BE2C (cell line): ENCODE data around the gene GATA6.

Experiments
- DNase-seq: peaks from one replicate; pipeline ENCODE4 v3.0.0-alpha.2; 2020
- H3K27me3 ChIP-seq: fragments of 250-450 bp; sonication (Bioruptor Pico); 2 replicates; pipeline ENCODE4 v1.5.1; 2020; ENCODE audit warnings: mild to moderate bottlenecking
- H3K36me3 ChIP-seq: fragments of 250-450 bp; sonication (Bioruptor Pico); 2 replicates; pipeline ENCODE4 v1.5.1; 2020; ENCODE audit warnings: mild to moderate bottlenecking
- H3K4me1 ChIP-seq: fragments of 250-450 bp; sonication (Bioruptor Pico); 2 replicates; pipeline ENCODE4 v1.5.1; 2020
- H3K4me3 ChIP-seq: 2 replicates; pipeline ENCODE4 v1.5.1; 2011; ENCODE audit warnings: low read depth, low read length
- H3K9me3 ChIP-seq: fragments of 250-450 bp; sonication (Bioruptor Pico); 2 replicates; pipeline ENCODE4 v1.5.1; 2020
- TF ChIP-seq, protein P1 (sequence below): IDR thresholded peaks from 2 replicates; pipeline ENCODE4 v1.5.1; 2012; ENCODE audit warnings: mild to moderate bottlenecking, low read depth, low read length

The GATA6 gene

DNA sequence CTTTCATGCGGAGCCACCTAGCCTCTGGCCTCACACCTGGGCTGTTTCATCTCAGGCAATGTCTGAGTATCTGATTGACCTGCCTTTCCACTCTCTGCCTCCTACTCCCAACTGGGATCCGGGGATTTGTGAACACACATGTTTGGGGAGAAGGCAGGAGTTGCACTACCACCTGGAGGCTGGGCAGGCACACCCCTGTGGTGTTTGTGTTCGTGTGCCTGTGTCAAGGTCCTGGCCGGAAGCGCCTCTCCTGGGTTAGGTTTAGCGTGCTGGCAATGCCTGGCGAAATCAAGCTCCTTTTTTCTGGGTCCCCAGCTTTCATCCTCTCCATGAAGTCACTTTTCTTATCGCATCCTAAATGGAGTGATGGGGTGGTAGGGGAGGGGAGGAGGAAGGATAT is 63.9 kb downstream of the GATA6 start:
- H3K9me3 ChIP-seq: no peaks in the 10 kb centered on the region
- DNase-seq: no peak
- TF ChIP-seq, protein P1, sequence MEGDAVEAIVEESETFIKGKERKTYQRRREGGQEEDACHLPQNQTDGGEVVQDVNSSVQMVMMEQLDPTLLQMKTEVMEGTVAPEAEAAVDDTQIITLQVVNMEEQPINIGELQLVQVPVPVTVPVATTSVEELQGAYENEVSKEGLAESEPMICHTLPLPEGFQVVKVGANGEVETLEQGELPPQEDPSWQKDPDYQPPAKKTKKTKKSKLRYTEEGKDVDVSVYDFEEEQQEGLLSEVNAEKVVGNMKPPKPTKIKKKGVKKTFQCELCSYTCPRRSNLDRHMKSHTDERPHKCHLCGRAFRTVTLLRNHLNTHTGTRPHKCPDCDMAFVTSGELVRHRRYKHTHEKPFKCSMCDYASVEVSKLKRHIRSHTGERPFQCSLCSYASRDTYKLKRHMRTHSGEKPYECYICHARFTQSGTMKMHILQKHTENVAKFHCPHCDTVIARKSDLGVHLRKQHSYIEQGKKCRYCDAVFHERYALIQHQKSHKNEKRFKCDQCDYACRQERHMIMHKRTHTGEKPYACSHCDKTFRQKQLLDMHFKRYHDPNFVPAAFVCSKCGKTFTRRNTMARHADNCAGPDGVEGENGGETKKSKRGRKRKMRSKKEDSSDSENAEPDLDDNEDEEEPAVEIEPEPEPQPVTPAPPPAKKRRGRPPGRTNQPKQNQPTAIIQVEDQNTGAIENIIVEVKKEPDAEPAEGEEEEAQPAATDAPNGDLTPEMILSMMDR: no peak

DNA sequence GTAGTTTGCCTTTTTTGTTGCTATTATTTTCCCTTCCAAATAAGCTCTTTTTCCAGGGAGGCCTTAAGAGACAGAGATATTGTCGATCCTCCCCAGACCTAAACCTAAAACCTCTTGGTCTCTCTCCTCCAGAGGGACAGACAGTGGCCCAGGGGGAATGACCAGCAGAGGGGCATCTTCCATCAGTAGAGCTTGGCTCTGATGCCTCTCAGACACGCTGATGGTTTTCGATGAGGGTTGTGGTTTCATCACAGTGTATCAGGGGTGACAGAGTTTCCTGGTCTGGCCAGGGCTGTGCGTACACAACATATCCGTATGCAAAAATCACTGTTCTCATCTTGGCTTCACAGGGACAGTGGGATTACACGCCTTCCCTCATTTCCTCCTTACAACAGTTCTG is 68.6 kb downstream of the GATA6 start:
- Histone ChIP-seq H3K4me3 (no peak overlapping the region), H3K4me1 (no peaks in the 10 kb centered on the region), H3K9me3 (no peaks in the 10 kb centered on the region), H3K36me3 (no peaks in the 10 kb centered on the region), H3K27me3 (no peaks in the 10 kb centered on the region)
- TF ChIP-seq, protein P1: no peak
- no peak for DNase-seq

More for the DNA sequence above, 63.9 kb downstream of the GATA6 start:
- Histone ChIP-seq H3K4me1 (no peaks in the 10 kb centered on the region), H3K27me3 (no peaks in the 10 kb centered on the region), H3K4me3 (no peak overlapping the region), H3K36me3 (no peaks in the 10 kb centered on the region)

DNA sequence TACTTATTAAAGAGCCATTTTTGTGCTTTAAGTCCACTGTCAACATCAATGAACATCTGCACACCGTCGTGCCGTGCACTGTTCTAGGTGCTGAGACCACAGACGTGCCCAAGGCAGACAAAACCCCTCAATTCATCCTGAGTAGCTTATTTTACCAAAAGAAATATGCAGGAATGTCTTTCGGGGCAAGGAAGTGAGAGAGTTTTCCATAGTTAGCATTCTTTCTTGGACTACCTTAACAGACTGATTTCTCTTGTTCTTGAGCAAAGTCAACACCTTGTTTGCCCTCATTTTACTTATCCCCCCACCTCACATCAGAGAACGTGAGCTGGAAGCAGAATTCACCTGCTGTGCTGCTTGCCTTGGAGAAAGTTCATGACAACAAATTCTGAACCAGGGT is 69.3 kb downstream of the GATA6 start:
- no peak for DNase-seq
- Histone ChIP-seq H3K27me3 (no peaks in the 10 kb centered on the region), H3K9me3 (no peaks in the 10 kb centered on the region), H3K4me1 (no peaks in the 10 kb centered on the region), H3K4me3 (no peak overlapping the region), H3K36me3 (no peaks in the 10 kb centered on the region)
- TF ChIP-seq, protein P1: no peak

DNA sequence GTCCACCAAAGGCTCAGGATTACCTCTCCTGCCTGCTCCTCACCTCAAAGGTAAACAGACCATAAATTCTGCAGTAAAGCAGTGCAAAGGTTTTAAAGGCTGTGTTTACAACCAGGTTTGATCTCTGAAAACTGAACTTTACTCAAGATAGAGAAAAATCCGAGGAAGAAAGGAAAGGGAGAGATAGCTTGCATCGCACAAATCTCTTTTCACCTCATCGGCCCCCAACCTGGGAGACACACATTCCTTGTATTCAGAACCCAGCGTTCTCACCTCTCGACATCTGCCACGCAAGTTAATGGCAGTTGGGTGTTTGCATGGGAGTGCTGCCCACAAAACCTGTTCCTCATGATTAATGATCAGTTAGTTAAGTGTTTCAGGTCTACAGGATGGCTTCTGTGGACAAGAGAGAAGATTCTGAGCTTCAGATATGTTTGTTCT is 72.6 kb downstream of the GATA6 start:
- H3K9me3 ChIP-seq: no peaks in the 10 kb centered on the region
- no peaks in the 10 kb centered on the region for H3K4me1 ChIP-seq
- DNase-seq: no peak
- no peaks in the 10 kb centered on the region for H3K27me3 ChIP-seq
- TF ChIP-seq, protein P1: no peak
- H3K4me3 ChIP-seq: no peak overlapping the region
- no peaks in the 10 kb centered on the region for H3K36me3 ChIP-seq

DNA sequence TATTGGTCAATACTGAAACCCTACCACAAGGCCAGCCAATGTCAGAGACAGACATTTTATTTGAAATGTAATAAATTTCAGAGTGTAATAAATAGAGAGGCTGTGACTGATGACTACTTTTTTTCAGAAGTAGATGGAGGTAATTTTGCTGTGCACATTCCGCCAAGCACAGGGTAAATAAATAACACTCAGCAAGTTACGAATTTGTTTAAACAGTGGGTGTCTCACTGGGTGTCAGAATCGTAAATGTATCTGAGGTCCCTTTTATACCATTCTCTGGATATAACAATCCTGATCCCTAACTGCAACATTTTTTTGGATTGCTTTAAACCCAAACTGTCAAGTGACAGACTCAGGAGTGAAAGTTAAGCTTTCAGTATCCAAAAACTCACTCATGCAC is 74.1 kb downstream of the GATA6 start:
- Histone ChIP-seq H3K4me1 (no peaks in the 10 kb centered on the region), H3K4me3 (no peak overlapping the region), H3K36me3 (no peaks in the 10 kb centered on the region), H3K9me3 (no peaks in the 10 kb centered on the region), H3K27me3 (no peaks in the 10 kb centered on the region)
- TF ChIP-seq, protein P1: no peak
- no peak for DNase-seq

DNA sequence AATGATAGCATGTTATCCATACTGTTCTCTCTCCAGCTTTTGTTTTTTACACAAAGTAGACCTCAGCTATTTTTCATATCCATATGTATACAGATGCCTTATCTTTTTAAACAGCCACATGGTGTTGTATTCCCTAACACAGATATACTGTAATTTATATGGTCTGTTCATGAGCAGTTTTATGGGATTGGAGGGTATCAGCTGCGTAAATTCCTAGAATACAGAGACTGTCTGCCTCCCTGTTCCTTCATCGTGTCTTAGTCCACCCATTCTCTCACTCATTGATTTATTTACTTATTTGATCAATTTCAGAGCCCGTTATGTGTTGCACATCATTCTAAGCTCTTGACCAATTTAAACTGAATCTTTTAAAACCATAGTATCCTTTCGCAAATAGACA is 80.6 kb downstream of the GATA6 start:
- no peaks in the 10 kb centered on the region for H3K27me3 ChIP-seq
- DNase-seq: no peak
- TF ChIP-seq, protein P1: no peak
- no peaks in the 10 kb centered on the region for H3K9me3 ChIP-seq
- H3K4me1 ChIP-seq: no peaks in the 10 kb centered on the region
- H3K36me3 ChIP-seq: no peaks in the 10 kb centered on the region
- no peak overlapping the region for H3K4me3 ChIP-seq
